IMR-90 (cell line): Measurements from ENCODE around the gene ADAMTSL2. TPM values are rescaled to one million over a fixed set of nuclear protein-coding genes. Genes with fewer than 3 reads are reported as not detected.

ENCODE experiments used
- ATAC-seq: fragments of 200-7000 bp; cut with Tn5 transposase; 2 replicates; pipeline ENCODE4 v1.9.1; 2020; ENCODE audit warnings: low read depth, mild to moderate bottlenecking, moderate library complexity
- BruUV-seq: library from RNA; stranded (reverse); fragments of 400-500 nt; replicated peaks from 2 replicates; lab custom pipeline; 2021; lab: Mats Ljungman, UMichigan
- CTCF ChIA-PET: fragments of 300-600 bp; formaldehyde crosslinking; extraction: SDS; loops from one replicate; lab custom pipeline; 2021; ENCODE audit warnings: antibody characterized with exemption; lab: Yijun Ruan, JAX
- POLR2A ChIA-PET: fragments of 300-600 bp; sonication (Branson Sonifier 250); formaldehyde crosslinking; loops from one replicate; lab custom pipeline; 2022; ENCODE audit warnings: antibody characterized with exemption; ENCODE audit not compliant: unreplicated experiment; lab: Charles Lee
- DNase-seq: peaks from one replicate; pipeline ENCODE4 v3.0.0; 2013
- H2AFZ ChIP-seq: replicated peaks from 2 replicates; pipeline ENCODE3; 2013; ENCODE audit warnings: low read length, mild to moderate bottlenecking; ENCODE audit not compliant: poor library complexity
- H2AK5ac ChIP-seq: 2 replicates; pipeline ENCODE4 v1.6.1; 2013; ENCODE audit warnings: low read depth, low read length, inconsistent platforms
- H2AK9ac ChIP-seq: replicated peaks from 2 replicates; pipeline ENCODE3; 2013; ENCODE audit warnings: mild to moderate bottlenecking, low read depth, low read length, moderate library complexity; ENCODE audit not compliant: poor library complexity
- H2BK120ac ChIP-seq: 2 replicates; pipeline ENCODE4 v1.6.1; 2013; ENCODE audit warnings: low read depth, low read length, inconsistent platforms
- H2BK15ac ChIP-seq: 3 replicates; pipeline ENCODE4 v1.6.1; 2013; ENCODE audit warnings: low read depth, low read length, inconsistent platforms
- H2BK20ac ChIP-seq: 2 replicates; pipeline ENCODE4 v1.6.1; 2013; ENCODE audit warnings: low read depth, mild to moderate bottlenecking, inconsistent platforms, low read length, moderate library complexity
- H2BK5ac ChIP-seq: 2 replicates; pipeline ENCODE4 v1.6.1; 2013; ENCODE audit warnings: mild to moderate bottlenecking, low read depth, low read length, inconsistent platforms; ENCODE audit not compliant: poor library complexity, severe bottlenecking
- H3K14ac ChIP-seq: replicated peaks from 2 replicates; pipeline ENCODE4 v1.6.1; 2013; ENCODE audit warnings: low read depth, low read length, inconsistent platforms
- H3K18ac ChIP-seq: 2 replicates; pipeline ENCODE4 v1.6.1; 2013; ENCODE audit warnings: low read depth, low read length, control low read depth
- H3K23ac ChIP-seq: 2 replicates; pipeline ENCODE4 v1.6.1; 2013; ENCODE audit warnings: low read depth, low read length, inconsistent platforms
- H3K27ac ChIP-seq: 2 replicates; pipeline ENCODE4 v1.5.1; 2013; ENCODE audit warnings: mild to moderate bottlenecking, control low read depth, low read length; ENCODE audit not compliant: insufficient read depth
- H3K27me3 ChIP-seq: 2 replicates; pipeline ENCODE4 v1.6.1; 2013; ENCODE audit warnings: low read length; ENCODE audit not compliant: control insufficient read depth, insufficient read depth
- H3K36me3 ChIP-seq: 2 replicates; pipeline ENCODE4 v1.6.1; 2013; ENCODE audit warnings: low read length, mixed read lengths; ENCODE audit not compliant: control insufficient read depth, insufficient read depth
- H3K4ac ChIP-seq: 2 replicates; pipeline ENCODE4 v1.6.1; 2013; ENCODE audit warnings: low read depth, low read length, inconsistent platforms
- H3K4me1 ChIP-seq: 2 replicates; pipeline ENCODE4 v1.6.1; 2013; ENCODE audit warnings: low read length, mixed read lengths; ENCODE audit not compliant: control insufficient read depth, insufficient read depth
- H3K4me2 ChIP-seq: 2 replicates; pipeline ENCODE4 v1.6.1; 2013; ENCODE audit warnings: low read depth, mild to moderate bottlenecking, control low read depth, low read length, moderate library complexity
- H3K4me3 ChIP-seq: 2 replicates; pipeline ENCODE4 v1.5.1; 2013; ENCODE audit warnings: low read depth, mild to moderate bottlenecking, control low read depth, low read length, moderate library complexity; ENCODE audit not compliant: insufficient read depth
- H3K56ac ChIP-seq: 2 replicates; pipeline ENCODE4 v1.6.1; 2013; ENCODE audit warnings: low read length, inconsistent platforms; ENCODE audit not compliant: insufficient read depth; ENCODE audit errors: extremely low read depth
- H3K79me1 ChIP-seq, 2 experiments: 2 replicates each; pipeline ENCODE4 v1.6.1; 2013; ENCODE audit warnings: low read length in 2 of 2, inconsistent platforms in 1 of 2, low read depth in 1 of 2
- H3K9ac ChIP-seq: 2 replicates; pipeline ENCODE4 v1.6.1; 2013; ENCODE audit warnings: low read depth, low read length, control low read depth
- H3K9me1 ChIP-seq: 2 replicates; pipeline ENCODE4 v1.6.1; 2013; ENCODE audit warnings: low read length, inconsistent platforms; ENCODE audit not compliant: insufficient read depth
- H3K9me3 ChIP-seq: 2 replicates; pipeline ENCODE4 v1.6.1; 2013; ENCODE audit warnings: low read length; ENCODE audit not compliant: control insufficient read depth, insufficient read depth
- H4K20me1 ChIP-seq: 2 replicates; pipeline ENCODE4 v1.6.1; 2013; ENCODE audit warnings: low read length, inconsistent platforms; ENCODE audit not compliant: insufficient read depth
- H4K5ac ChIP-seq: 2 replicates; pipeline ENCODE4 v1.6.1; 2013; ENCODE audit warnings: mild to moderate bottlenecking, low read depth, low read length, control low read depth
- H4K8ac ChIP-seq, 2 experiments: 2 replicates each; pipeline ENCODE4 v1.6.1; 2013; ENCODE audit warnings: low read depth in 2 of 2, low read length in 2 of 2, control low read depth in 1 of 2, inconsistent platforms in 1 of 2
- H4K91ac ChIP-seq: 2 replicates; pipeline ENCODE4 v1.6.1; 2013; ENCODE audit warnings: low read depth, low read length, inconsistent platforms; ENCODE audit not compliant: insufficient read depth
- BHLHE40 ChIP-seq: fragments of 150-350 bp; IDR thresholded peaks from 2 replicates; pipeline ENCODE4 v1.6.1; 2016; ENCODE audit warnings: mild to moderate bottlenecking, low read depth, low read length
- CHD1 ChIP-seq: IDR thresholded peaks from 2 replicates; pipeline ENCODE4 v1.6.1; 2012; ENCODE audit warnings: low read depth, low read length, improper control_type of control experiment
- FOS ChIP-seq: fragments of 150-350 bp; IDR thresholded peaks from 2 replicates; pipeline ENCODE4 v1.6.1; 2016; ENCODE audit warnings: low read depth, low read length
- MAZ ChIP-seq: IDR thresholded peaks from 2 replicates; pipeline ENCODE4 v1.6.1; 2012; ENCODE audit warnings: low read depth, mild to moderate bottlenecking, low read length, improper control_type of control experiment, moderate library complexity, borderline replicate concordance
- MXI1 ChIP-seq: IDR thresholded peaks from 2 replicates; pipeline ENCODE4 v1.6.1; 2012; ENCODE audit warnings: low read depth, mild to moderate bottlenecking, low read length, moderate library complexity, borderline replicate concordance
- NFE2L2 ChIP-seq: fragments of 150-350 bp; IDR thresholded peaks from 2 replicates; pipeline ENCODE4 v1.6.1; 2016; ENCODE audit warnings: low read depth, mild to moderate bottlenecking, low read length
- POLR2A ChIP-seq: IDR thresholded peaks from 2 replicates; pipeline ENCODE4 v1.6.1; 2012; ENCODE audit warnings: mild to moderate bottlenecking, low read depth, low read length
- RAD21 ChIP-seq: IDR thresholded peaks from 2 replicates; pipeline ENCODE4 v1.6.1; 2012; ENCODE audit warnings: low read length, improper control_type of control experiment
- RCOR1 ChIP-seq: IDR thresholded peaks from 2 replicates; pipeline ENCODE4 v1.6.1; 2012; ENCODE audit warnings: mild to moderate bottlenecking, low read length, improper control_type of control experiment; ENCODE audit not compliant: insufficient replicate concordance
- RFX5 ChIP-seq: IDR thresholded peaks from 2 replicates; pipeline ENCODE4 v1.8.0; 2012; ENCODE audit warnings: low read depth, mild to moderate bottlenecking, low read length, moderate library complexity
- SMC3 ChIP-seq: fragments of 150-350 bp; IDR thresholded peaks from 2 replicates; pipeline ENCODE4 v1.6.1; 2016; ENCODE audit warnings: low read depth, mild to moderate bottlenecking, antibody characterized with exemption, low read length, moderate library complexity
- WGBS, 2 experiments: methylation state at CpG; one replicate each; pipeline versions ENCODE4 v1.1.5 to v1.1.7; 2013; ENCODE audit warnings: missing lambda C conversion rate in 2 of 2; ENCODE audit not compliant: insufficient read length in 1 of 2; ENCODE audit errors: extremely low coverage in 2 of 2; 5-methylcytosine and 5-hydroxymethylcytosine counted together
- dilution Hi-C: fragments of 300-500 bp; cut with HindIII; formaldehyde crosslinking; loops from one replicate; pipeline ENCODE4 v1.14.3; 2018; ENCODE audit warnings: low sequenced_read_pairs; ENCODE audit not compliant: unreplicated experiment
- in situ Hi-C: fragments of 300-500 bp; cut with MboI; formaldehyde crosslinking; loops from 3 replicates; pipeline ENCODE4 v1.14.3; 2019; ENCODE audit warnings: low sequenced_read_pairs, inconsistent platforms, mixed read lengths
- intact Hi-C: fragments of 100-400 bp; cut with micrococcal nuclease; formaldehyde crosslinking; loops from 2 replicates; pipeline ENCODE4 v1.10.0; 2022
- polyA plus RNA-seq, 3 experiments: library from polyadenylated mRNA; depleted of rRNA; stranded (reverse); fragments of >200 nt; gene quantifications; 2 replicates each; pipeline ENCODE4 v1.2.3, GENCODE V29; 2012; ENCODE audit warnings: low replicate concordance in 1 of 3
- total RNA-seq: library from RNA; depleted of rRNA; stranded (reverse); fragments of >200 nt; gene quantifications from 2 replicates; pipeline ENCODE4 v1.2.3, GENCODE V29; 2012
- TF ChIP-seq, protein P1 (sequence below): conservative IDR thresholded peaks from 2 replicates; pipeline ENCODE4 v1.5.1; 2012; ENCODE audit warnings: mild to moderate bottlenecking, low read depth, low read length, improper control_type of control experiment
- TF ChIP-seq, protein P2 (sequence below): fragments of 150-350 bp; IDR thresholded peaks from 2 replicates; pipeline ENCODE4 v1.6.1; 2016; ENCODE audit warnings: low read depth, mild to moderate bottlenecking, low read length, moderate library complexity, borderline replicate concordance
- TF ChIP-seq, protein P3 (sequence below): fragments of 150-350 bp; IDR thresholded peaks from 2 replicates; pipeline ENCODE4 v1.6.1; 2017; ENCODE audit warnings: mild to moderate bottlenecking, antibody characterized with exemption, low read length, low read depth

The ADAMTSL2 gene
- total and polyA plus RNA-seq, 2 of the 4 experiments (the other 2 are of a cell fraction): not detected

DNA sequence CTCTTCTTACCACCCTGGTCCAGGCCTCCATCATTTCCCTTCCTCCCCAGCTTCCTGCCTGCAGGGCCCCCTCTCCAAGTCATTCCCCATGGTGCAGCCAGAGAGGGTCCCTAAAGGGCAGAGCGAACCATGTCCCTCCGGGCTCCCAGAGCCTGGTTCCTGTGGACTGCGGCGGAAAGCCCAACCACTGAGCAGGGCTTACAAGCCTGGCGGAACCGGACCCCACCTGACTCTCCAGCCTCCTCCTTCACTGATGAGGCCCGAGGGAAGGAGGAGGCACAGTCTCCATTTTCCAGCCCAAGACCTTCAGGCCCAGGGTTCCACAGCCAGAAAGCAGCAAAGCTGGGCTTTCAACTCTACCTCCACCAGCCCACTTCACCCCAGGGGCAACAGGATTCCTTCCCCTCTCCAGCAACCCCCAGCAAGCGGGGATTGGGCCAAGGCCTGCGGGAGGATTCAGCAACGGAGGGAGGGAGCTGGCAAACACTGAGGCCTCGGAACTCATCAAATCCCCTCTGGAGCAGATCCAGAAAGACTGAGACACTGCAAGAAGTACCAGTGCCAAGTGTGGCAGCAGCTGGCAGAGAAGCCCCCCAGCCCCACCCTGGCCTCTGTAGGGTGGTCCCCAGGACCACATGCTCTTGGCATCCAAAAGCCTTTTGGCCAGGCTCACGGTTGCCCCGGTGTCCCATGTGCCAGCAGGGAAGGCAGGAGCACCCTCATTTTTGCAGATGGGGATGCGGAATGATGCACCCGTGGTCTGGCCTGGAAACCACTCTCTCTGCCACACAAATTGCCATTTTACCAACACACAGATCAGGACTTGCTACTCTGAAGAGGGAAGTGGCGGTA is 71.6 kb downstream of the ADAMTSL2 start:
- no peaks in the 10 kb centered on the region for H3K79me1 ChIP-seq
- H3K9me3 ChIP-seq: no peaks in the 10 kb centered on the region
- no peak overlapping the region for H3K23ac ChIP-seq
- no peak overlapping the region for H2AFZ ChIP-seq
- H3K9ac ChIP-seq: no peak overlapping the region
- no peak overlapping the region for H2BK20ac ChIP-seq
- H2AK9ac ChIP-seq: no peak overlapping the region
- H2BK5ac ChIP-seq: no peak overlapping the region
- H3K4ac ChIP-seq: no peak overlapping the region
- no peaks in the 10 kb centered on the region for H4K20me1 ChIP-seq
- dilution Hi-C loops (no loop called here), intact Hi-C loops (loop anchor here (10.0 kb wide), 1 partner anchor 119 kb away; no protein-coding TSS in a partner anchor), in situ Hi-C loops (no loop called here)
- no peak overlapping the region for H2BK15ac ChIP-seq
- no peaks in the 10 kb centered on the region for H3K4me1 ChIP-seq
- H2BK120ac ChIP-seq: no peak overlapping the region
- no peak overlapping the region for H4K8ac ChIP-seq
- POLR2A ChIA-PET: no interaction called here
- no peak overlapping the region for H2AK5ac ChIP-seq
- H4K91ac ChIP-seq: no peak overlapping the region
- ATAC-seq: no peak
- TF ChIP-seq FOS: no peak
- TF ChIP-seq BHLHE40: no peak
- no peak for TF ChIP-seq RFX5
- TF ChIP-seq, protein P1, sequence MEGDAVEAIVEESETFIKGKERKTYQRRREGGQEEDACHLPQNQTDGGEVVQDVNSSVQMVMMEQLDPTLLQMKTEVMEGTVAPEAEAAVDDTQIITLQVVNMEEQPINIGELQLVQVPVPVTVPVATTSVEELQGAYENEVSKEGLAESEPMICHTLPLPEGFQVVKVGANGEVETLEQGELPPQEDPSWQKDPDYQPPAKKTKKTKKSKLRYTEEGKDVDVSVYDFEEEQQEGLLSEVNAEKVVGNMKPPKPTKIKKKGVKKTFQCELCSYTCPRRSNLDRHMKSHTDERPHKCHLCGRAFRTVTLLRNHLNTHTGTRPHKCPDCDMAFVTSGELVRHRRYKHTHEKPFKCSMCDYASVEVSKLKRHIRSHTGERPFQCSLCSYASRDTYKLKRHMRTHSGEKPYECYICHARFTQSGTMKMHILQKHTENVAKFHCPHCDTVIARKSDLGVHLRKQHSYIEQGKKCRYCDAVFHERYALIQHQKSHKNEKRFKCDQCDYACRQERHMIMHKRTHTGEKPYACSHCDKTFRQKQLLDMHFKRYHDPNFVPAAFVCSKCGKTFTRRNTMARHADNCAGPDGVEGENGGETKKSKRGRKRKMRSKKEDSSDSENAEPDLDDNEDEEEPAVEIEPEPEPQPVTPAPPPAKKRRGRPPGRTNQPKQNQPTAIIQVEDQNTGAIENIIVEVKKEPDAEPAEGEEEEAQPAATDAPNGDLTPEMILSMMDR: no peak
- TF ChIP-seq, protein P2, sequence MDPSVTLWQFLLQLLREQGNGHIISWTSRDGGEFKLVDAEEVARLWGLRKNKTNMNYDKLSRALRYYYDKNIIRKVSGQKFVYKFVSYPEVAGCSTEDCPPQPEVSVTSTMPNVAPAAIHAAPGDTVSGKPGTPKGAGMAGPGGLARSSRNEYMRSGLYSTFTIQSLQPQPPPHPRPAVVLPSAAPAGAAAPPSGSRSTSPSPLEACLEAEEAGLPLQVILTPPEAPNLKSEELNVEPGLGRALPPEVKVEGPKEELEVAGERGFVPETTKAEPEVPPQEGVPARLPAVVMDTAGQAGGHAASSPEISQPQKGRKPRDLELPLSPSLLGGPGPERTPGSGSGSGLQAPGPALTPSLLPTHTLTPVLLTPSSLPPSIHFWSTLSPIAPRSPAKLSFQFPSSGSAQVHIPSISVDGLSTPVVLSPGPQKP: no peak
- no peak for TF ChIP-seq POLR2A
- no peak for TF ChIP-seq MXI1
- no peak for TF ChIP-seq RCOR1
- TF ChIP-seq RAD21: no peak
- no peak for TF ChIP-seq NFE2L2
- no peak for TF ChIP-seq SMC3
- TF ChIP-seq CHD1: no peak
- no peak for TF ChIP-seq MAZ
- TF ChIP-seq, protein P3, sequence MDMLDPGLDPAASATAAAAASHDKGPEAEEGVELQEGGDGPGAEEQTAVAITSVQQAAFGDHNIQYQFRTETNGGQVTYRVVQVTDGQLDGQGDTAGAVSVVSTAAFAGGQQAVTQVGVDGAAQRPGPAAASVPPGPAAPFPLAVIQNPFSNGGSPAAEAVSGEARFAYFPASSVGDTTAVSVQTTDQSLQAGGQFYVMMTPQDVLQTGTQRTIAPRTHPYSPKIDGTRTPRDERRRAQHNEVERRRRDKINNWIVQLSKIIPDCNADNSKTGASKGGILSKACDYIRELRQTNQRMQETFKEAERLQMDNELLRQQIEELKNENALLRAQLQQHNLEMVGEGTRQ: no peak
- no peak overlapping the region for H4K5ac ChIP-seq
- BruUV-seq: no TSS peak
- H3K36me3 ChIP-seq: no peaks in the 10 kb centered on the region
- no peak overlapping the region for H3K14ac ChIP-seq
- no peak overlapping the region for H3K4me3 ChIP-seq
- H3K4me2 ChIP-seq: no peak overlapping the region
- WGBS, 2 experiments: 47% methylated on average over 7 of the region's 16 CpGs; no CpG with 5 or more reads in 1 of the 2 experiments
- no peak overlapping the region for H3K18ac ChIP-seq
- H3K27ac ChIP-seq: no peak overlapping the region
- no peak overlapping the region for H3K56ac ChIP-seq
- peaks cover 74% of the 10 kb centered on the region for H3K27me3 ChIP-seq
- H3K9me1 ChIP-seq: no peaks in the 10 kb centered on the region
- no peak for DNase-seq
- CTCF ChIA-PET: no interaction called here
